Suprapubic skin (tissue), 4 donors: ENCODE results near the gene USP47.

Experiments
- EP300 ChIP-seq: sonication (generic); formaldehyde crosslinking; IDR thresholded peaks from one replicate; pipeline ENCODE4 v1.6.1; 2017; ENCODE audit warnings: antibody characterized with exemption
- POLR2A ChIP-seq, 2 donors: fragments of 450-650 bp; IDR thresholded peaks; one replicate each; pipeline ENCODE4 v1.6.1; 2017; ENCODE audit warnings: antibody characterized with exemption in 2 of 2, mild to moderate bottlenecking in 2 of 2, moderate library complexity in 2 of 2
- POLR2AphosphoS5 ChIP-seq, 3 donors: sonication (generic); formaldehyde crosslinking; IDR thresholded peaks; one replicate each; pipeline ENCODE4 v1.6.1; 2017; ENCODE audit warnings: antibody characterized with exemption in 3 of 3
- TF ChIP-seq, protein P1 (sequence below), 2 donors: fragments of 200-600 bp in 1 of 2; fragments of 450-650 bp in 1 of 2; sonication (generic) in 1 of 2; IDR thresholded peaks; one replicate each; pipeline ENCODE4 v1.5.1; 2016 to 2019; ENCODE audit warnings: antibody characterized with exemption in 2 of 2, mild to moderate bottlenecking in 1 of 2, moderate library complexity in 1 of 2

DNA sequence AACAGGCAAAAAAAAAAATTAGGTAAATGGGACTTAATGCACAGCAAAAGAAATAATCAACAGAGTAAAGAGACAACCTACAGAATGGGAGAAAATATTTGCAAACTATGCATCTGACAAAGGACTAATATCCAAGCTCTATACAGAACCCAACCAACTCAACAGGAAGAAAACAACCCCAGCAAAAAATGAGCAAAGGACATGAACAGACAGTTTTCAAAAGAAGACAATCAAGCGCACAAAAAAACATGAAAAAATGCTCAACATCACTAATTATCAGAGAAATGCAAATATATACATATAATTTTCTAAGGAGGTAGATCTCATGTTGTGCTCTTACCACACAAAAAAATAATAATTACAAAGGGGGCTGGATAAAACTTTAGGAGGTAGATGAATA is 36.5 kb upstream of the USP47 start:
- TF ChIP-seq, protein P1, sequence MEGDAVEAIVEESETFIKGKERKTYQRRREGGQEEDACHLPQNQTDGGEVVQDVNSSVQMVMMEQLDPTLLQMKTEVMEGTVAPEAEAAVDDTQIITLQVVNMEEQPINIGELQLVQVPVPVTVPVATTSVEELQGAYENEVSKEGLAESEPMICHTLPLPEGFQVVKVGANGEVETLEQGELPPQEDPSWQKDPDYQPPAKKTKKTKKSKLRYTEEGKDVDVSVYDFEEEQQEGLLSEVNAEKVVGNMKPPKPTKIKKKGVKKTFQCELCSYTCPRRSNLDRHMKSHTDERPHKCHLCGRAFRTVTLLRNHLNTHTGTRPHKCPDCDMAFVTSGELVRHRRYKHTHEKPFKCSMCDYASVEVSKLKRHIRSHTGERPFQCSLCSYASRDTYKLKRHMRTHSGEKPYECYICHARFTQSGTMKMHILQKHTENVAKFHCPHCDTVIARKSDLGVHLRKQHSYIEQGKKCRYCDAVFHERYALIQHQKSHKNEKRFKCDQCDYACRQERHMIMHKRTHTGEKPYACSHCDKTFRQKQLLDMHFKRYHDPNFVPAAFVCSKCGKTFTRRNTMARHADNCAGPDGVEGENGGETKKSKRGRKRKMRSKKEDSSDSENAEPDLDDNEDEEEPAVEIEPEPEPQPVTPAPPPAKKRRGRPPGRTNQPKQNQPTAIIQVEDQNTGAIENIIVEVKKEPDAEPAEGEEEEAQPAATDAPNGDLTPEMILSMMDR (IDR thresholded peaks at IDR 0.05) = no peak
- TF ChIP-seq POLR2AphosphoS5 (IDR thresholded peaks at IDR 0.05) = no peak
- no peak for TF ChIP-seq EP300
- no peak for TF ChIP-seq POLR2A (IDR thresholded peaks at IDR 0.05)
